SJSA1 (cell line): ENCODE measurements around the gene RGS16. TPM values are rescaled to one million over a fixed set of nuclear protein-coding genes. Genes with fewer than 3 reads are reported as not detected.

Experiments
- DNase-seq, 2 experiments: peaks; one replicate each; pipeline ENCODE4 v3.0.0-alpha.2; 2015 to 2020; ENCODE audit warnings: low spot score in 2 of 2, low read depth in 1 of 2
- H3K27ac ChIP-seq: fragments of 250-450 bp; sonication (Bioruptor Pico); 2 replicates; pipeline ENCODE4 v1.5.1; 2020; ENCODE audit warnings: mild to moderate bottlenecking, moderate library complexity
- H3K27me3 ChIP-seq: fragments of 250-450 bp; sonication (Bioruptor Pico); replicated peaks from 2 replicates; pipeline ENCODE4 v1.5.1; 2020; ENCODE audit warnings: mild to moderate bottlenecking, moderate library complexity
- H3K36me3 ChIP-seq: fragments of 250-450 bp; sonication (Bioruptor Pico); 2 replicates; pipeline ENCODE4 v1.5.1; 2020; ENCODE audit warnings: mild to moderate bottlenecking
- H3K4me1 ChIP-seq: fragments of 250-450 bp; sonication (Bioruptor Pico); replicated peaks from 2 replicates; pipeline ENCODE4 v1.6.1; 2021; ENCODE audit warnings: mild to moderate bottlenecking
- H3K4me3 ChIP-seq: fragments of 250-450 bp; sonication (Bioruptor Pico); 2 replicates; pipeline ENCODE4 v1.5.1; 2020; ENCODE audit warnings: mild to moderate bottlenecking
- H3K9me3 ChIP-seq: fragments of 250-450 bp; sonication (Bioruptor Pico); replicated peaks from 2 replicates; pipeline ENCODE4 v1.5.1; 2020; ENCODE audit warnings: mild to moderate bottlenecking
- total RNA-seq: library from RNA; depleted of rRNA; stranded (reverse); fragments of >200 nt; shearing (Covaris generic); gene quantifications from 2 replicates; pipeline ENCODE4 v1.2.3, GENCODE V29; 2014

The RGS16 gene
- total RNA-seq, 1 experiment from 2014 or later = 5.7 TPM

DNA sequence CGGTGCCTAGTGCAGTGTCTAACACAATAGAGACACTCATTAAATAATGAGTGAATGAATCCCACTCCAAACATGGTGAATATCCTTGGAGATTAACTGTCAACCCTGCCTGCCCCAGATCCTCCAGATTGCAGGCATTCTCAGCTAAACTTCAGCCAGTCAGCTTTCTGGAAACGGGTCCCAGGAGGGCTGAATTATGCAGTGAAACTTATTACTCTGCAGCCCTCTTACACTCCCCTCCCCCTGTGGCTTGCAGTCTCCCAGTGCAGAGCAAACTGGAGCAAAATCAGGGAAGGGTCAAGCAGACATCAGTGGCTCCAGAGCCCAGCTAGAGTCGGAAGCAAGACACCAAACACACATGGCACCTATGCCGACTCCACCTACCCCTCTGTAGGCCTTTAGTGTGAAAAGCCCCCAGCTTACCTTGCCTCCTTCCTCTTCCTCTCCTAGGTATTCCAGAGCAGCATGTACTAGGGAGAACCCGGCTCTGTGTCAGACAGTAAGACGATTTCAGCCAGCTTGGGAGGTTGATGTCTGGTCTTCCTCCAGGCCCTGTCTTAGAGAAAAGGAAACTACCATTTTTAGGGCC, 6.5 kb upstream of the RGS16 start:
- H3K27ac ChIP-seq = no peak overlapping the region
- no peaks in the 10 kb centered on the region for H3K9me3 ChIP-seq
- no peak overlapping the region for H3K4me3 ChIP-seq
- peaks cover 34% of the 10 kb centered on the region for H3K4me1 ChIP-seq
- H3K36me3 ChIP-seq = no peaks in the 10 kb centered on the region
- DNase-seq = no peak
- H3K27me3 ChIP-seq = no peaks in the 10 kb centered on the region

DNA sequence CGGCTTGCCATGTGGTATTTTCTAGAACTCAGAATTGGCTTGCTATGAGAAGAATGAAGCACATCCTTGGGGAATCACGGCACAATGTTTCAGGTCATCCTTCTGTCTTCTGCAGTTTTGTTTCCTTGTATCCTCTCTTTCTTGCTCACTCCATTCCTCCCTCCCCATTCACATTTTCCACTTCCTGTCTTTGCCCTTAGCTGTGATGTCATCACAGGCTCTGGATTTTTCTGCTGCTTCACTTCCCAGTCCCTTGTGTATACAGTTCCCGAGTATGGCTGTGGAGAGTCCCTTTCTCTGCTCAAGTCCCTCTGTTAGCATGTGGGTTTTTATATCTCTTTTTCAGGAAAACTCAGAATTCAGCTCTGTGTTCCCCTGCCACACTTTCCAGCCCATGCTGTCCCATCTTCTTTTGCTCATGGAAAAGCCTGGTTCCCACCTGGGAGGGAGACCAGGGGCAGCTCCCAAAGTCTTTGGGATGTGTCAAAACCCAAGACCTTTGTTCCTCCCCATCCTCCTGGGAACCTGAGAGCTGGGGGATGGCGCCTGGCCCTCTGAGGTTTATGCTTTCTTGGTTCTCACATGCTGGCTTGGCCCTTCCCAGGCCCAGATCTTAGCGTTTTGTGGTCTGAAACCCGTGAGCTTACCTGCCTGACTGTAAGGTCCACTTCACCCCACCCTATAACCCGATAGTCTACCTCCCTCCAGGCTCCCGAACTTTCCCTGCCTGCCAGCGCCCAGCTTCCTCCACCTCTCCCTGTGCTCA, 4.8 kb upstream of the RGS16 start:
- H3K9me3 ChIP-seq = no peaks in the 10 kb centered on the region
- H3K36me3 ChIP-seq = no peaks in the 10 kb centered on the region
- peaks cover 29% of the 10 kb centered on the region for H3K4me1 ChIP-seq
- no peaks in the 10 kb centered on the region for H3K27me3 ChIP-seq
- peak in 1 of 2 experiments; percentile 70 for DNase-seq
- H3K27ac ChIP-seq = peak overlapping the region; percentile 76
- H3K4me3 ChIP-seq = no peak overlapping the region

DNA sequence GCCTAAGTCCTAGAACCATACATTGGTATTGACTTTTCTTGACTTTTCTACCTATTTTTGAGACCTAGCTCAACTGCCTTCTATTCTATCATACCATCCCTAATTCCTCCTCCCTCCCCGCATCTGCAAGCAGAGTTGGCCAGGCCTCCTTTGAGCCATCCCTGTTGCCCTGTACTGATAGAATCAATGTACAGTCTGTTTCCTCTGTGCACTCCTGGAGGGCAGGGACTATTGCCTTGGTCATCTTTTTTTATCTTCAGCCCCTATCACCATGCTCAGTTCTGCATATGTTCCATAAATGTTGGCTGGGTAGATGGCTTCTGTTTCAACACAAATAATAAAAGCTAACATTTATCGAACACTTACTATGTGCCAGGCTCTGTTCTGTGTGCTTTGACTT, 4.0 kb upstream of the RGS16 start:
- H3K27me3 ChIP-seq = no peaks in the 10 kb centered on the region
- no peaks in the 10 kb centered on the region for H3K9me3 ChIP-seq
- no peak for DNase-seq
- no peak overlapping the region; the same call in 1 of the 2 replicates for H3K27ac ChIP-seq
- H3K4me1 ChIP-seq = peaks cover 34% of the 10 kb centered on the region
- H3K4me3 ChIP-seq = no peak overlapping the region
- no peaks in the 10 kb centered on the region for H3K36me3 ChIP-seq

DNA sequence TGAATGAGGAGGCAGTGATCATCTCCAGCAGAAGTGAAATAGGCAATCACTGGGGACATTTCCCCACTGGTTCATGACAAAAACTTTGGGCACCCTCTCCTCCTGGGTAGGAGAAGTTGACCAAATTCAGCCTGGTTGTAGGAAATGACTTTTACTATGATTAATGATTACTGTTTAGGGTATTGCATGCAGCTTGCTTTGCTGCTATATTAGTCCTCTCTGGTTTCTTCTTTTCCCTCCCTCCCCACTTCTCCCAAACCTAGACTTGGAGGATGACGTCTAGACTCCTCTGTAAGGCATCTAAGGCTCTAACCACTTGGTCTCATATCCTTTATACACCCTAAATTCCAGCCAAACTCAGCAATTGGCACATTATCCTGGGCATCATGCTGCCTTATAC, 3.4 kb upstream of the RGS16 start:
- H3K4me1 ChIP-seq = peaks cover 41% of the 10 kb centered on the region
- H3K9me3 ChIP-seq = no peaks in the 10 kb centered on the region
- no peak for DNase-seq
- no peaks in the 10 kb centered on the region for H3K27me3 ChIP-seq
- H3K36me3 ChIP-seq = peaks cover 4% of the 10 kb centered on the region
- no peak overlapping the region for H3K4me3 ChIP-seq
- no peak overlapping the region for H3K27ac ChIP-seq

DNA sequence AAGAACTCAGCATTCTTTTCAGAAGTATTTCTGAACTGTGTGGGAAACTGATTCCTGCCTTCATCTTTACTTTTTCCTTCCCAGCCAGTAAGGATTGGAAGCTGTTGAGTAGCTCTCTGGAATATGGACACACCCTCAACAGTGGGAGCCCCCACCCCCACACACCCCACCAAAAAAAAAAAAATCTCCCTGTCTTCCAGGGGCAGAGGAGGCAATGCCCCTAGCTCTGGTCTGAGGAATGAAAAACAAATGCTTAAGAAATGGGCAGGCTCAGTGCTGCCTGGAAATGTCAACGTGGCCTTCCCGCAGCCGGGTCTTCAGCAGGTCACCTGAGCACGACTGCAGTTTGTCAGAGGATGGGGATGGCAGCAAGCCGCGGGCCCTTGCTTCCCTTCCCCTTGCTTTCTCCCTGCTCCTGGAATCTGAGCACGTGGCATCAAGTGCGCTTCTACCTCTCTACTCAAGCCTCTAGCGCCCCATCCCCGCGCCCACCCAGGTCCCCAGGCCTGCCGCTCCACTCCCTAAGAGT, 479 bp downstream of the RGS16 start:
- peaks cover 37% of the 10 kb centered on the region for H3K36me3 ChIP-seq
- H3K27me3 ChIP-seq = no peaks in the 10 kb centered on the region
- no peaks in the 10 kb centered on the region for H3K9me3 ChIP-seq
- no peak for DNase-seq
- peaks cover 39% of the 10 kb centered on the region for H3K4me1 ChIP-seq
- H3K27ac ChIP-seq = peak overlapping the region; percentile 13; the same call in 1 of the 2 replicates
- H3K4me3 ChIP-seq = peak overlapping the region; percentile 45

DNA sequence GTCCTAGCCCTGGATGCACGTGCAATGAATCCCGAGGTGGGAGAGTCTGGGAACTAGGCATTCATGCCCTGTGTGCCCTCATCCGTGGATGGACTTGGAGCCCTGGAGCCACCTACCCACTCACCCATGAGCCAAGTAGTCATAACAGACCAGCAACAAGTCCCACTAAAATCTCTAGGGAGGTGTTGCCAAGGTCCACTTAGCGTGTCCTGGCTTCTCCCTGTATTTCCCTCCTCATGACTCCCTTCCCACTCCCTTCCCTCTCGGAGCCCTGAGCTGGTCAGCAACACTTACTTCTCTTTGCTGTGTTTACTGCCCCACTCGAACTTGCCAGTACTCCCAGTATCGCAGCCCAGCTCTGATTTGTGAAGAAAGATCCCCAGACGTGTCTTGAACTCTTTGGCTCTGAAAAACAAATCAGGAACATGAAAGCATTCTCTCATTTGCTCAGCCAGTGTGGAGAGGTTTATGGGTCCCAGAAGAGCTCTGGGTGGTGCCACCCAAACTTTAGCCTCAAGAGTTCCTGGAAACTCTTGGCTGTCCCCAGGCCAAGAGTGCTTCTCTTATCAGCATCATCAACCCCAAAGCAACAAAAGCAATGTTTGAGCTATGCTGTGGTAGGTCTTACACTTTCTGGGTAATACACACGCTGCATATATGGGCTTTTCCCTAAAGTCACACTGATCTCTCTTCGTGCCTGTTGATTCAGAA, 1.1 kb downstream of the RGS16 start:
- Histone ChIP-seq H3K27me3 (no peaks in the 10 kb centered on the region), H3K36me3 (peaks cover 37% of the 10 kb centered on the region), H3K9me3 (no peaks in the 10 kb centered on the region), H3K27ac (peak overlapping the region; percentile 13; the same call in 1 of the 2 replicates), H3K4me3 (peak overlapping the region; percentile 45), H3K4me1 (peaks cover 33% of the 10 kb centered on the region)
- peak in 1 of 2 experiments; percentile 67 for DNase-seq

DNA sequence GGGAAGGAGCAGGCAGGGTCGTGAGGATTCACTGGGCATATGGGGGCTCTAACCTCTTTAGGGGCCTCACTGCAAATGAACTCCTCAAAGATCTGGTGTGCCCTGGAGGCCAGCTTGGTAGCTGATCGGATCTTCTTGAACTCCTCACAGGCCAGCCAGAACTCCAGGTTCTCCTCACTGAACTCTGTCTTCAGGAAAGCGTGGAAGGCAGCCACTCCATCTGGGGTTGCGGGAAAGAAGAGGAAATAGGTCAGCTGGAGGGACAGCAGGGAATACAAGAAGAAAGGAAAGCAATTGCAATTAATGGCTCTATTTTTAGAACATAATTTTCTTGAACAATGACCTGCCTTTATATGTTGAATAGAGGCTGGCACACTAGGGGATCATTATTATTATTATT, 2.3 kb downstream of the RGS16 start:
- peaks cover 30% of the 10 kb centered on the region for H3K4me1 ChIP-seq
- peaks cover 37% of the 10 kb centered on the region for H3K36me3 ChIP-seq
- H3K4me3 ChIP-seq = no peak overlapping the region
- DNase-seq = no peak
- H3K27me3 ChIP-seq = no peaks in the 10 kb centered on the region
- H3K27ac ChIP-seq = no peak overlapping the region
- H3K9me3 ChIP-seq = no peaks in the 10 kb centered on the region

DNA sequence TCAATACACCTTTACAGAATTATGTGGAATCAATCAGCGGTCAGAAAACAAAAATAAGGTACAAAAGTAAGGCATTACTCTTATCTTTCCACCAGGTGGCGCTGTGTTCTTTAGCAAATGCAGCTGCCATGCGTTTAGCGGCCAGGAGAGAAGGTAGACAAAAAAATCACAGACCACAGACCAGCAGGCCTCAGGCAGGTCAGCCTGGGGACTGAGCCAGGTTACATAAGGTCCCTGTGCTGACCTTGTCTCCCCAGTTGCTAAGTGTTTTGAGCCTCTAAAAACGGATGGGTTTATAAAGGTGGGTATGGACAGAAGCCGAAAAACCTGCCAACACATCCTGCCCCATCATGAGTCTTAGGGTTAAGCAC, 2.8 kb downstream of the RGS16 start:
- H3K4me1 ChIP-seq = peaks cover 30% of the 10 kb centered on the region
- H3K4me3 ChIP-seq = no peak overlapping the region
- no peaks in the 10 kb centered on the region for H3K27me3 ChIP-seq
- no peaks in the 10 kb centered on the region for H3K9me3 ChIP-seq
- peak; percentile 56 to 68 for DNase-seq
- no peak overlapping the region for H3K27ac ChIP-seq
- H3K36me3 ChIP-seq = peaks cover 37% of the 10 kb centered on the region

DNA sequence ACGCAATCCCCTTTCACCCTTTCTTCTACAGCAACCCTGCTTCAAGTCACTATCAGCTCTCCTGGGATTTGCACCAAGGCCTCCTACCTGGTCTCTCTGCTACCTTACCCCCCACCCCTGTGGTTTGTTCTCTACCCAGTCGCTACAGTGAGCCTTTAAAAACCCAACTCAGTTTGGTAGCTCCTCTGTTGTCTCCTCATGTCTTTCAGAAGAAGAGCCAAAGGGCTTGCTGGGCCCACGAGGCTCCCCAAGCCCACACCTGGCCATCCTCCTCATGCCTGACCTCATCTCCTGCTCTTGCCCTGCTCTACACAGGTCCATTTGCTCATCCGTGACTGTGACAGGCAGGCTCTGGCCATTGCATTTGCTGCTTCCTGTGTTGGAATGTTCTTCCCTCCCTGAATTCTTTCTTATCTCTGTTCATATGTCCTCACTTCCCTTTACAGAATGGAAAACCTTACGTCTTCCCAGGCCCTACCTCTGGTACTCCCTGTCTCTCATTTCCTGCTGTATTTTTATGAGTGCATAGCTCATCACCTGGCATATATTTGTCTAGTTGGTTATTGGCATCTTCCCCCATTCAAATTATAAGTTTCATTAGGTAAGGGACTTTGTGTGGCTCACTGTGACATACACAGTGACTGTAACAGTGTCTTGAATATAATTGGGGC, 3.3 kb downstream of the RGS16 start:
- H3K27ac ChIP-seq = no peak overlapping the region
- peaks cover 37% of the 10 kb centered on the region for H3K36me3 ChIP-seq
- no peaks in the 10 kb centered on the region for H3K9me3 ChIP-seq
- no peak overlapping the region for H3K4me3 ChIP-seq
- H3K27me3 ChIP-seq = no peaks in the 10 kb centered on the region
- H3K4me1 ChIP-seq = peaks cover 30% of the 10 kb centered on the region
- no peak for DNase-seq

DNA sequence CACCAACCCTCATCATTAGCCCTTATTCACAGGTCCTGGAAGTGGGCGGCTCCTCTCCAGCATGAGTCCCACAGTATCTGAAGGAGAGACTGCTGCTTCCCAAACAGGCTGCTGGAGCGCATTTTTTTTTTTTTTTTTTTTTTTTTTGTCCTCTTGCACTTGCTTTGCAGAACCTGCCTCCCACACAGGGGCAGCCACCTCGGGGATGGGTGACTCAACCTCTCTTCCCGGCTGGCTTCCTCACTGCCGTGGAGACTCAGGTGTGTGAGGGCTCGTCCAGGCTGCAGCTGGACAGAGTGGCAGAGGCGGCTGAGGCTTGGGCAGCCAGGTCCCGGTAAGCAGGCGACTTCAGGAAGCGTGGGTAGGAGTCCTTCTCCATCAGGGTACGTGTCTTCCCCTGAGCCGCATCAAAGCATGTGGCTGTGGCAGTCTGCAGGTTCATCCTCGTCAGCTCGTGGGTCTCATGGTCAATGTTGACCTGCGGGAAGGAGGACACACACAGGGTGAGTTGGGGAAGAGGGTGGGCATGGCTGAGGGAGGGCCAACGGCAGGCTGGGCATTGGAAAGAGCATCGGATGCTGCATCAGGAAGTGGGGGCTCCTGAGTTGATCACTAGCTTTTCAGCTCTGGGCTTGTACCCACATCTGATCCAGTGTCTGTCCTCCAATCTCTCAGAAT, 4.0 kb downstream of the RGS16 start:
- Histone ChIP-seq H3K27ac (no peak overlapping the region), H3K27me3 (no peaks in the 10 kb centered on the region)
- no peak for DNase-seq

DNA sequence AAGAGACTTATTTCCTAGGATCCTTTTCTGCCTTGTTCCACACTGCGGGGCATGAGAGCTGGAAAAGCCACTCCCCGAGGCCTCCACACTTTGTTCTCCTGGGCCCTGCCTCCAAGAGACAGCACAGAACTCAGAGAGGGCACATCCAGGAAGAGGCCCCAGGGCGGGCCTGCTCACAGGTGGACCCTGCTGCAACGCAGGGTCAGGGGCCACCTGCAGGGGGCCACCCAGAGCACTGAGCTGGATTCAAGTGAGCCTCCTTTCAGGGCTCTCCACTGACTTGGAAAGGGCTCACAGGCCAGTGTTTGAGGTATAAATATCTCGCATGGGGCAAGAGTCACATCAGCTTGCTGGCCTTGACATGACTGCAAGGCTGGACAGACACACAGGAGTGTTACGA, 4.8 kb downstream of the RGS16 start:
- Histone ChIP-seq H3K4me1 (peaks cover 25% of the 10 kb centered on the region), H3K27me3 (no peaks in the 10 kb centered on the region), H3K9me3 (no peaks in the 10 kb centered on the region), H3K36me3 (peaks cover 37% of the 10 kb centered on the region), H3K27ac (no peak overlapping the region), H3K4me3 (no peak overlapping the region)
- DNase-seq = no peak

More for the DNA sequence above, 4.0 kb downstream of the RGS16 start:
- H3K36me3 ChIP-seq = peaks cover 37% of the 10 kb centered on the region
- no peaks in the 10 kb centered on the region for H3K9me3 ChIP-seq
- peaks cover 30% of the 10 kb centered on the region for H3K4me1 ChIP-seq
- H3K4me3 ChIP-seq = no peak overlapping the region

DNA sequence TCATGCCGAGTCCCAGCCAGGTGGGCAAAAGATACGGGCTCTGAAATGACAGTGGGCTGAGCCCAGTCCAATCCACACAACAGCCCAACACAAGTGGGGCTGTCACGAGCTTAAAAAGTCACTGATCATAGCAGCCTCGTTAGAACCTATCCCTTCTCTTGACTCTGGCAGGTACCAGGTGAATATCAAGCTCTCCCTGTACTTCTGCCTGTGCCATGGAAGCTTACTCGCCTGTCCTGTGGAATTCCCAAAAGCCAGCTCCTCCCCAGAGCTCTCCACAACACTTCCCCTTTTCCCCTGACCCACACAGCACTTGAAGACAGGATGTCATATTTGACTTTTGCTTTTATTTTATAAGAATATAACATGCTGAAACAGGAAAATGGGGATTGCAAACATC, 5.9 kb downstream of the RGS16 start:
- Histone ChIP-seq H3K9me3 (no peaks in the 10 kb centered on the region), H3K27me3 (no peaks in the 10 kb centered on the region), H3K4me3 (no peak overlapping the region), H3K27ac (no peak overlapping the region), H3K36me3 (peaks cover 37% of the 10 kb centered on the region), H3K4me1 (peaks cover 15% of the 10 kb centered on the region)
- DNase-seq = no peak

DNA sequence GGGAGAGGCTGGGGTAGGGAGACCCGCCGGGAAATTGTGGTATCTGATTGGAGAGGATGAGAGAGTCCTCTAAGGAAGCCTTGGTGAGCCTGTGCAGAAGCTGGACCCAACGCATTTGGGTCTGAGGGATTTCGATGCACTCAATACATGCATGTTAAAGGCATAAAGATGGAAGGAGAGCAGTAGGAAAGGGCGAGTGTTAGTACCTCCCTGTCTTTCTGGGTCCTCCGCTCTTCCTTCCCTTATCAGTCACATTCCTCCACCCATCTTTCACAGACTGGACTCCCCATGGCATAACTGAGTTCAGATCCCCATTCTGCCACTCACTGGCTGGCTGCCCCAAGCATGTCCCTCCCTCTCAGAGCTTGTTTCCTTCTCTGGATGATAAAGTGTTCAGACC, 7.3 kb downstream of the RGS16 start:
- DNase-seq = no peak
- Histone ChIP-seq H3K9me3 (no peaks in the 10 kb centered on the region), H3K27me3 (no peaks in the 10 kb centered on the region), H3K4me3 (no peak overlapping the region), H3K4me1 (peaks cover 5% of the 10 kb centered on the region), H3K36me3 (peaks cover 29% of the 10 kb centered on the region), H3K27ac (no peak overlapping the region)
